Nephron progenitor cell (in vitro differentiated cells): ENCODE results near the gene INPP5A.

Experiments
- DNase-seq: peaks from one replicate; pipeline ENCODE4 v3.0.0; 2021
- H3K27ac Mint-ChIP-seq: 2 replicates; pipeline ENCODE4 v1.8.0; 2021; ENCODE audit warnings: mild to moderate bottlenecking, moderate library complexity, mixed read lengths
- H3K27me3 Mint-ChIP-seq: 2 replicates; pipeline ENCODE4 v1.8.0; 2021; ENCODE audit warnings: mild to moderate bottlenecking, low read depth, mixed read lengths; ENCODE audit not compliant: poor library complexity
- H3K36me3 Mint-ChIP-seq: 2 replicates; pipeline ENCODE4 v1.8.0; 2021; ENCODE audit warnings: low read depth, mixed read lengths
- H3K4me1 Mint-ChIP-seq: 2 replicates; pipeline ENCODE4 v1.8.0; 2021; ENCODE audit warnings: mixed read lengths
- H3K4me3 Mint-ChIP-seq: 2 replicates; pipeline ENCODE4 v1.8.0; 2021; ENCODE audit warnings: mild to moderate bottlenecking, moderate library complexity, mixed read lengths
- H3K9me3 Mint-ChIP-seq: 2 replicates; pipeline ENCODE4 v1.8.0; 2021; ENCODE audit warnings: mild to moderate bottlenecking, moderate library complexity, mixed read lengths
- CTCF ChIP-seq: fragments of 200-600 bp; sonication (generic); IDR thresholded peaks from 2 replicates; pipeline ENCODE4 v1.5.0; 2021; ENCODE audit warnings: antibody characterized with exemption

Gene INPP5A

DNA sequence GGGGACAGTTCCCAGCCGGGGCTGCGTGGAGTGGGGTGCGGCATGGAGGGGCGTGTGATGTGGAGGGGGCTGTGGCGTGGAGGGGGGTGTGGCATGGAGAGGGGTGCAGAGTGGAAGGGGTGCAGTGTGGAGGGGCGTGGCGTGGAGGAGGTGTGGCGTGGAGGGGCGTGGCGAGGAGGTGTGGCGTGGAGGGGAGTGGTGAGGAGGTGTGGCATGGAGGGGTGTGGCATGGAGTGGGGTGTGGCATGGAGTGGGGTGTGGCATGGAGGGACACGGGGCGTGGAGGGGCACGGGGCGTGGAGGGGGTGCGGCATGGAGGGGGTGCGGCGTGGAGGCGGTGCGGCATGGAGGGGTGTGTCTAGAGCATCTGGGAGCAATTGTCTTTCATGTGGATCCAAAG is 214.8 kb downstream of the INPP5A start:
- Mint-ChIP-seq H3K4me3 (no peak overlapping the region), H3K36me3 (peaks cover 37% of the 10 kb centered on the region), H3K4me1 (peaks cover 28% of the 10 kb centered on the region), H3K9me3 (peaks cover 21% of the 10 kb centered on the region), H3K27ac (no peak overlapping the region), H3K27me3 (peaks cover 11% of the 10 kb centered on the region)
- TF ChIP-seq CTCF: no peak
- DNase-seq: no peak

- H3K9me3 Mint-ChIP-seq: peaks cover 22% of the 10 kb centered on the region
- peaks cover 25% of the 10 kb centered on the region for H3K4me1 Mint-ChIP-seq
- H3K36me3 Mint-ChIP-seq: peaks cover 38% of the 10 kb centered on the region
- no peak for TF ChIP-seq CTCF
- no peak for DNase-seq
- H3K4me3 Mint-ChIP-seq: no peak overlapping the region
- H3K27me3 Mint-ChIP-seq: peaks cover 11% of the 10 kb centered on the region
- no peak overlapping the region for H3K27ac Mint-ChIP-seq
Observed at GRCh38 chr10:132752961-132753360, 215.4 kb downstream of the INPP5A start.

GRCh38 chr10:132753596-132753995 is 216.0 kb downstream of the INPP5A start:
- H3K4me3 Mint-ChIP-seq: no peak overlapping the region
- TF ChIP-seq CTCF: no peak
- H3K27ac Mint-ChIP-seq: no peak overlapping the region
- peaks cover 22% of the 10 kb centered on the region for H3K9me3 Mint-ChIP-seq
- peaks cover 18% of the 10 kb centered on the region for H3K4me1 Mint-ChIP-seq
- peaks cover 39% of the 10 kb centered on the region for H3K36me3 Mint-ChIP-seq
- H3K27me3 Mint-ChIP-seq: peaks cover 7% of the 10 kb centered on the region
- DNase-seq: no peak

DNA sequence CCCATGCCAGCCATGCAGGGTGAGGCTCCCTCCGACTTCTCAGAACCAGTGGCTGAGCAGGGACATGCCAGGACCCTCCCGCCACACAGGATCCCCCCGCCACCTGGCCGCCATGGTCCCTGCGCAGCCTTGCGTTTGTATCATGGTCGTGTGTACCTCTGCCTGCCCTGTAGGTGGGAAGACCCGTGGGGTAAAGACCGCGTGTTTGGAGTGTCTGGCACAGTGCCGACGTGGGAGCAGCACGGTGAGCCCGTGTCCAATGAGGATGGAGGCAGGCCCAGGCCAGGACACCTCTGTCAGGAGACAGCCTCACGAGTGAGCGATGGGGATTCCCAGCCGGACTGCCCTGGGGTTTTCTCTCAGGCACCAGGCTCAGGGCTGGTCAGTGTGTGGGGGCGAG is 216.5 kb downstream of the INPP5A start:
- peaks cover 22% of the 10 kb centered on the region for H3K9me3 Mint-ChIP-seq
- DNase-seq: no peak
- peaks cover 43% of the 10 kb centered on the region for H3K36me3 Mint-ChIP-seq
- H3K4me1 Mint-ChIP-seq: peaks cover 14% of the 10 kb centered on the region
- TF ChIP-seq CTCF: no peak
- no peak overlapping the region for H3K27ac Mint-ChIP-seq
- no peak overlapping the region for H3K4me3 Mint-ChIP-seq
- peaks cover 7% of the 10 kb centered on the region for H3K27me3 Mint-ChIP-seq

- no peak for TF ChIP-seq CTCF
- Mint-ChIP-seq H3K27me3 (peaks cover 3% of the 10 kb centered on the region), H3K4me3 (no peak overlapping the region), H3K4me1 (peaks cover 2% of the 10 kb centered on the region), H3K9me3 (peaks cover 22% of the 10 kb centered on the region), H3K27ac (no peak overlapping the region), H3K36me3 (peaks cover 43% of the 10 kb centered on the region)
- no peak for DNase-seq
Observed at GRCh38 chr10:132755166-132755711, 217.7 kb downstream of the INPP5A start.

DNA sequence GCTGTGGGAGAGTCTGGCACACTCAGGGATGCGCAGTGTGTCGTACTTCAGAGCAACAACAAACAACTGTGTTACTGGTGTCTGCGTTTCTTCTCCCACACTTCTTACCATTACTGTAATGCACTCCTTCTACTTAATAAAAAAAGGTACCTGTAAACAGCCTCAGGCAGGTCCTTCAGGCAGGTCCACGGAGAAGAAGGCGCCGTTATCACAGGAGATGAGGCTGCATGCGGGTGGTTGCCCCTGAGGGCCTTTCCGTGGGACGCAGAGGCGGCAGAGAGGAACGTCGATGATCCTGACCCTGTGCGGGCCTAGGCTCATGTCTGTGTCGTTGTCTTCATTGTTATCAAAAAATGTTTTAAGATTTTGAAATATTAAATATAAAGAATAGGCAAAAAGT is 219.0 kb downstream of the INPP5A start:
- no peaks in the 10 kb centered on the region for H3K4me1 Mint-ChIP-seq
- peaks cover 29% of the 10 kb centered on the region for H3K9me3 Mint-ChIP-seq
- H3K27ac Mint-ChIP-seq: no peak overlapping the region
- no peak for DNase-seq
- no peak for TF ChIP-seq CTCF
- H3K4me3 Mint-ChIP-seq: no peak overlapping the region
- peaks cover 54% of the 10 kb centered on the region for H3K36me3 Mint-ChIP-seq
- no peaks in the 10 kb centered on the region for H3K27me3 Mint-ChIP-seq
